ENCODE measurements around the gene NRXN3.

DNA sequence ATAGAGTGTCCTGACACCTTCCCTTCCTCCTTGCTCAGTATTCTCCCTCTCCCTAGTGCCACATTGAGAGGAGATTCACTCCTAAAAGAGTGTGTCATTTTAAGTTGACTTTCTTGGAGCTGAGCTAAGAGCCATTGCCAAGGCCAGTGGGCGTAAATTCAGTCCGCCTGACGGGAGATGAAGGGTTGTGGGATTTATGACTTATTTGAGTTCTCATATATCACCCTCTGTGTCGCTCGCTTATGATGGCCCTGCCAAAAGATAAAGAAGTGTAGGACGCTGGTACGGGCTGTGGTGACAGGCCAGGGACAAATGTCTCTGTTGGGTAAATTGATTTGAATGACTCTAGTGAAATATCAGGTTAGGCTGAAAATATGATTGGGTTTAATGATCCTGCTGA, 867.4 kb downstream of the NRXN3 start:
- TF ChIP-seq, protein P1, sequence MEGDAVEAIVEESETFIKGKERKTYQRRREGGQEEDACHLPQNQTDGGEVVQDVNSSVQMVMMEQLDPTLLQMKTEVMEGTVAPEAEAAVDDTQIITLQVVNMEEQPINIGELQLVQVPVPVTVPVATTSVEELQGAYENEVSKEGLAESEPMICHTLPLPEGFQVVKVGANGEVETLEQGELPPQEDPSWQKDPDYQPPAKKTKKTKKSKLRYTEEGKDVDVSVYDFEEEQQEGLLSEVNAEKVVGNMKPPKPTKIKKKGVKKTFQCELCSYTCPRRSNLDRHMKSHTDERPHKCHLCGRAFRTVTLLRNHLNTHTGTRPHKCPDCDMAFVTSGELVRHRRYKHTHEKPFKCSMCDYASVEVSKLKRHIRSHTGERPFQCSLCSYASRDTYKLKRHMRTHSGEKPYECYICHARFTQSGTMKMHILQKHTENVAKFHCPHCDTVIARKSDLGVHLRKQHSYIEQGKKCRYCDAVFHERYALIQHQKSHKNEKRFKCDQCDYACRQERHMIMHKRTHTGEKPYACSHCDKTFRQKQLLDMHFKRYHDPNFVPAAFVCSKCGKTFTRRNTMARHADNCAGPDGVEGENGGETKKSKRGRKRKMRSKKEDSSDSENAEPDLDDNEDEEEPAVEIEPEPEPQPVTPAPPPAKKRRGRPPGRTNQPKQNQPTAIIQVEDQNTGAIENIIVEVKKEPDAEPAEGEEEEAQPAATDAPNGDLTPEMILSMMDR (IDR thresholded peaks at IDR 0.05) = no peak
- no peak for TF ChIP-seq POLR2A (IDR thresholded peaks at IDR 0.05)

Measured in body of pancreas (tissue), 4 donors.